Retinal pigment epithelial cell (primary cell): ENCODE results near the gene FCMR.

ENCODE experiments used
- DNase-seq: peaks from one replicate; pipeline ENCODE4 v3.0.0-alpha.2; 2010; ENCODE audit warnings: low read depth
- H3K4me3 ChIP-seq: 2 replicates; pipeline ENCODE4 v1.5.1; 2011; ENCODE audit warnings: mild to moderate bottlenecking, low read length, control low read depth, moderate library complexity
- TF ChIP-seq, protein P1 (sequence below): conservative IDR thresholded peaks from 2 replicates; pipeline ENCODE4 v1.5.1; 2011; ENCODE audit warnings: low read depth, low read length, control low read depth, inconsistent platforms

FCMR gene

DNA sequence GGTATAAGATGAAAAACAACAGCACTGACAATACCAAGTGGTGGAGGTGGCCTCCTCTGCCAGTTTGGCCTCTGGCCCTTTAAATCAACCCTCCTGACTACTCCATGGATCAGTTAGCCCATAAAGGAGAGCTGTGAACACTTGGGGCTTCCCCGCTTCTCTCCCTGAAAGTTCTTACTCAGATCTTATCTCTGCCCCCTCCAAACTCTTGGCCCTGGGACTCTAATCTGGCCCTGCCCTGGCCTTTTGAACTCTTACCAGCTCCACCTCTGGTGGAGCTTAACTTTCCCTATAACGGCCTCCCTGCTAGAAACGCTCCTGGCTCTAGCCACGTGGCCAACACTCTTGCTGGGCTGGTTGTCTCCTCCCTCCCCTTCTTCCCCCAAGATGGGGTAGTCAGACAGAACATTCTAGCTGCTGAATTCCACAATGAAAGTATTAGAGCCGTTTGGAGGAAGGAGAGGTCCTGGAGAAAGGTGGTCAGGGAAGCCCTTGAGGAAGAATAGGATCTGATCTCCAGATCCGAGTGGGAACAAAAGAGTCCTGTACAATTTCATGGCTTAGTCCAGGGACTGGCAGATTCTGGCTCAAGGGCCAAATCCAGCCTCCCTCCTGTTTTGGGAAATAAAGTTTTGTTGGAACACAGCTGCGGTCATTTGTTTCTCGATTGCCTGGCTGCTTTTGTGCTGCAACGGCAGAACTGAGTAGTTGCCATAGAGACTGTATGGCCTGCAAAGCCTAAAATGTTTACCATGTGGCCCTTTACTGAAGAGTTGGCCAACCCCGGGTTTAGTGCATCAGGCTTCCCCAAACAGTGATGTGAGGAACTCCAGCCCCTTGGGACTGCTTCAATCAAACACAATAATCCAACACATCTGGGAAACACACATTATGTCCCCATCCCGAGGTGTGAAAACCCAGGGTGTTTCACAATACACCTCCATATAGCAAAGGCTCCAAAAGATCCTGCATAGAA lies 34.0 kb upstream of the FCMR start:
- TF ChIP-seq, protein P1, sequence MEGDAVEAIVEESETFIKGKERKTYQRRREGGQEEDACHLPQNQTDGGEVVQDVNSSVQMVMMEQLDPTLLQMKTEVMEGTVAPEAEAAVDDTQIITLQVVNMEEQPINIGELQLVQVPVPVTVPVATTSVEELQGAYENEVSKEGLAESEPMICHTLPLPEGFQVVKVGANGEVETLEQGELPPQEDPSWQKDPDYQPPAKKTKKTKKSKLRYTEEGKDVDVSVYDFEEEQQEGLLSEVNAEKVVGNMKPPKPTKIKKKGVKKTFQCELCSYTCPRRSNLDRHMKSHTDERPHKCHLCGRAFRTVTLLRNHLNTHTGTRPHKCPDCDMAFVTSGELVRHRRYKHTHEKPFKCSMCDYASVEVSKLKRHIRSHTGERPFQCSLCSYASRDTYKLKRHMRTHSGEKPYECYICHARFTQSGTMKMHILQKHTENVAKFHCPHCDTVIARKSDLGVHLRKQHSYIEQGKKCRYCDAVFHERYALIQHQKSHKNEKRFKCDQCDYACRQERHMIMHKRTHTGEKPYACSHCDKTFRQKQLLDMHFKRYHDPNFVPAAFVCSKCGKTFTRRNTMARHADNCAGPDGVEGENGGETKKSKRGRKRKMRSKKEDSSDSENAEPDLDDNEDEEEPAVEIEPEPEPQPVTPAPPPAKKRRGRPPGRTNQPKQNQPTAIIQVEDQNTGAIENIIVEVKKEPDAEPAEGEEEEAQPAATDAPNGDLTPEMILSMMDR: no peak
- no peak for DNase-seq

DNA sequence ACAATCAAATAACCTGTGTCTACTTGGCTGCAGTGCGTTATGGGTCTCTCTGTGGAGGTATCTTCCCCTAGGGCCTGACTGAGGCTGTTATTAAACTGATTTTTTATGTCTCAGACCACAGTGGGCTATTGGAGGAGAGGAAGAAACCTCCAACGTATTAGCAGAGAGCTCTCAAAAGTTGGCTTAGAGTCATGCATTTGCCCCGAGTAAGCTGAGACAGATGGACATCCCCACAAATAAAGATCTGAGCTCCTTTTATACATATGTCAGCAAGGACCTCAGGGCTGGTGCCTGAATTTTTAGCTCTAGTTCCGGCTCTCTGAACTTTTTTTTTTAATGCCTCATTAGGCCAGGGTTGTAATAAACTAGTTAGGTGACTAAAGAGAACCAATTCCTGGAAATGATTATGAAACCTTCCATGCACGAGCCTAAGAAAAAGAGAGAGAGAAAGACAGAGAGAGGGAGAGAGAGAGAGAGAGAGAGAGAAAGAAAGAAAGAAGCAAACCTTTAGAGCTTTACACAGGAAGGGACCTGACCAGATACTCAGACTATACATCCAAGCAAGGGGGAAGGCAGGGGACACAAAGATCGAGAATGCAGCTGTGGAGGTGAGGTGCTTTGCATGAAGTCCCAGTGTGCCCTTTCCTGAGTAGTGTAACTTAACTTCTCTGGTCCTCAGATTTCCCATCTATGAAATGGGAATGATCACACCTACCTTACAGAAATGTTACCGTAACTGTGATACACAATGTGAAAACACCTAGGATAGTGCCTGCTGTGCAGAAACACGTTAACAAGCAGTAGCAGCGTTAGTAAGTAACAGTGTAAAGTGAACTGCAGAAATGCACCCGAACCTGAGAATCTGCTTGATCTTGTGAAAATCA lies 33.0 kb upstream of the FCMR start:
- DNase-seq: no peak
- TF ChIP-seq, protein P1: no peak
- H3K4me3 ChIP-seq: no peak overlapping the region

More for the DNA sequence above, 34.0 kb upstream of the FCMR start:
- no peak overlapping the region for H3K4me3 ChIP-seq

DNA sequence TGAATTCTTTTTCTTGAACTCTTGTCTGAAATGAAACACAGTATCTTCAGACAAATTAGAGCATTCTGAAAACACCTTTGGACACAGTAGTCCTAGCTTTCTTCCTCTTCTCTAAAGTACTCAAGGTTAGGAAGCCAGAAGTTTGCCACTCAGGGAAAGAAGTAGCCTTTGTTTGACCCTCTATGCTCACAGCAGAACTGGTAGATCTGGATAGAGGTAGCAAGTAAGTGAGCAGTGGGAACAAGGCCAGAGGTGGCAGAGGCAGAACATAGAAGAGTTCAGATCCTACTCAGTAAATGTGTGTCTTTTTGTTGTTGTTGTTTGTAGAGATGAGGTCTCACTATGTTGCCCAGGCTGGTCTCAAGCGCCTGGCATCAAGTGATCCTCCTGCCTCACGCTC lies 31.9 kb upstream of the FCMR start:
- no peak for DNase-seq
- H3K4me3 ChIP-seq: no peak overlapping the region
- TF ChIP-seq, protein P1: no peak

DNA sequence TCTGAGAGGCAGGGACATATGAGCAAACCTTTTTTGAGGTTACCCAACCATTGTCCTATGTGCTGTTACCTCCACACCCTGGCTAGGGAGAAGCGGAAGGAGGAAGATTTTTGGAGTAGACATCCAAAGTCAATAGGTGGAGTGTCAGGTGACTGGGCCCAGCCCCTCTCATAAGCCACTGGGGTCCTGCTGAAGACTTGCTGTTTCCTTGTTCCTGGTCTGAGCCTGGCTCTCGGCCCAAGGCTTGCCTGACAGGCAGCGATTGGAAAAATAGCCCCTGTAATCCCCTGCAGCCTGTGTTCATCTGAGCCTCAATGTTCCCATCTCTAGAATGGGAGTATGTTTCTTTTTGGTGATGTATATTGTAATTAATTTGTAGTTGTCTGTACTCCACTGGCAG lies 31.4 kb upstream of the FCMR start:
- H3K4me3 ChIP-seq: no peak overlapping the region
- DNase-seq: no peak
- TF ChIP-seq, protein P1: no peak

DNA sequence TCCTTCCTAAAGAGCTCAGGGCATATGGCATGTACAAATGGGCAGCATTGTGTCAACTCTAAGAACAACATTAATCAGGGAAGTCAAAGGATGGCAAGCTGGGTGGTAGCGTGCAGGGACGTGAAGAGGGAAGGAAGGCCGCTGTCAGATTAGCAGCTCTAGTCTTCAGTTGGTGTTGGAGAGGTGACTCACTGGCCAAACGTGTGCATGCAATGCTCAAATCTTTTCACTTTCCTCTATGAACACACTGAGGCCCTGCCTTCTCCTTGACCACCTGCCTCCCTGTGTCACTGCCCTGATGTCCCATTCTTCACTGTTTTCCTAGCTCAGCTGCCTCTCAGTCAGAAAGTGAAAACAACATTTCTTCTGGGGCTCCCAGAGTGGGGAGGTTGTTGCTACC lies 30.4 kb upstream of the FCMR start:
- H3K4me3 ChIP-seq: no peak overlapping the region
- TF ChIP-seq, protein P1: no peak
- peak; percentile 28 for DNase-seq

DNA sequence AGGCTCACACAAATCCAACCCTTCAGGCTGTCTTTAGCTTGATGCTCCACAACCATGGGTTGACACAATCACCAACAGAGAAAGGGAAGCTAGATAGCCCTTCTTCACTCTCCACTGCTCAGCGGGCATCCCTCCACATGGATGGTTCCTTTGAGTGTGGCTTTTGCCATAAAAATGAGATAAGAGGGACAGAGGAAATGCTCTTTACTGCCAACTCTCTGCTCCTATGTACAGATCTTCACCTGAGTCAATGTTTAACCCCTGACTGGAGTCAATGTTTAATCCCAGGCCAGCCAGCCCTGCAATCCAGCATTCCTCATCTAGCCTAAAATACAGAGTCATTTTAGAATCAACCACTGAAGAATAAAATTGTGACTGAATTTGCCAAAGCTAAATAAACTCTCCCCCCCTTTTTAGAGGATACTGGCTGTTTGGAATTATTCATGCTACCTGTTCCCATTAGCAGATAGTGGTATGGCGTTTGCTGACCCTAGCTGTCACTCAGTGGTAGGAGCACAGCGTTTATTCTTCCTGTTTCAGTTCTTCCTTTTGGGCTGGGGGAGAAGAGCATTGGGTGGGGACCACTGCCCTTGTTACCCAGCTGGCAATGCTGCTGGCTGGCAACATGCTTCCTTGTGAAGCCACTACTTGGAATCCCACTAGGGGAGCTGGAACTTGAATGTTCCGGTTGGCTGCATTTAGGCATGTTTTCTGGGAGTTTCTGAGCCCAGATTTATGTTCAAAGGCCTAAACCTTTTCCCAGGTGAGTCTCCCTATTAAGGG lies 29.8 kb upstream of the FCMR start:
- TF ChIP-seq, protein P1: no peak
- H3K4me3 ChIP-seq: no peak overlapping the region

More for the DNA sequence above, 29.8 kb upstream of the FCMR start:
- no peak for DNase-seq
